Ammon's horn (tissue), 1 donor: ENCODE data around the gene PTCH1.

Experiments
- DNase-seq: peaks from one replicate; pipeline ENCODE4 v3.0.0-alpha.2; 2016; ENCODE audit warnings: low spot score

PTCH1 gene

DNA sequence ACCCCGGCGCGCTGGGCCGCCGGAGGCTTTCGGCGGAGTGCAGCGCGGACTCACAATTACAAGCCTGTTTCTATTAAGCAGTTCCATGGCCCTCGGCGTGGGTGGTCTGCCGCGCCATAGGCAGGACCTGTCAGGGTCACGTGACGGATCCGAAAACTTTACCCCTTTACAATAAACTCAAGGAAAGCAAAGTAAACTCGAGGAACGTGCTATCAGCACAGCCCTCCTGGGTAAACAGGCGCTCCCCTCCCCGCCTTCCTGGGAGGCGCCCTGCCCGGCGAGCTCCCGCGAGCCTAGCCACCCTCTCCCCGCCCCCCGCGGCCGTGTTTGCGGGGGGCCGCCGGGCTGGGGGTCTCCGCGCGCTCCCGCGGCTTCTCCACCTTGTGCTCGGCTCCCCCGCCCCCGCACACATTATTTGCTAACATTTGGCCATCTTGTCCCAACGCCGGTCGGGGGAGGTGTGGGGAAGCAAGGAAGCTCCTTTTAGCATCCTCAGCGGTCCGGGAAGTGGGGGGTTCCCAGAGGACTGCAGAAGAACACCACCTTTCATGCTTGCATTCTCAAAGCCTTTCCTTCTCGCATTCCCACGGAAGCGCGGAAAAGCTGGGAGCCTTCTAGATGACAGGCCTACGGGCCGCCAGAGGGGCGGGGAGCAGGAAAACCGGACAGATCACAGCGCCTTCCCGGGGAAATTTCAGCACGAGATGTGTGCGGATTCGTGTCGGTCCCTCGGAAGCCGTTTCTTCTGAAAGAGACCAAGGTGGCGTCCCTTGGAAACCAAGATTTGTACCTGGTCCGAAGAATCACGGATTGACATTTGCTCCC is at the start of gene PTCH1:
Gene PTCH1 (minus strand): TSS at position 238 of the 825 bp plus-strand sequence.
- peak; percentile 40 for DNase-seq

DNA sequence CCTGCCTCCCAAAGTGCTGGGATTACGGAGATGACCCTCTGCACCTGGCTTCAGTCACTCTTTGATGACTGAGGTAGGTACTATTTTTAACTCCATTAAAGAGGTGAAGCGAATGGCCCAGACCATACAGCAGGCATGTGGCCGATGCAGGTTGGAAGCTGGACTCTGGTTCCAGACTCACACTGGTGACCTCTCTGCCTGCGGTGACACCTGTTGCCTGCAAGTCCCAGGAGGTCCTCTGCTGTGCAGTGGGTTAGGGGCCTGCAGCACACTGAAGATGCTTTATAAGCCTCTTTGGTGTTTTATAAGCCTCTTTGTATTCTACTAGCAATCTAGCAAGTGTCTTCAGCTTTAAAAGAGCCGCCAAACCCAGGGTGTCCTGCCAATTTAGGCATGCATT is 49.2 kb upstream of the PTCH1 start:
- DNase-seq, result no peak

DNA sequence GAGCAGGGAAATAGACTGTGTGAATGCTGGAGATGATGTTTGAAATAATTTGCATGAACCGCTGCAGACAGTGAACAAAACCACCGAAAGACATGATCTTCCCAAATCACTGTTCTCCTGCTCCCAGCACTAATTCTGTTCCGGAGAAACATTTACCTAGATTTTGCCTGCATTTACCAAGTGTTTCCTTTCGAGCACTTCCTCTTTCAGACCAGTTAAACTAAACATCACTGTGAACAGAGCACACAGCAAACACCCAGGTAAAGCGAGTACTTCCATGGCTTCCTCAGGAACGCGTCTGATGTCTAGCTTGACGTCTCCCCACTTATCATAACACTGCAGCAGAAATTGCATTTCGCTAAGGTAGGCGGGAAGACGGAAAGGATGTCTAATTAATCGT is 45.1 kb upstream of the PTCH1 start:
- no peak for DNase-seq

DNA sequence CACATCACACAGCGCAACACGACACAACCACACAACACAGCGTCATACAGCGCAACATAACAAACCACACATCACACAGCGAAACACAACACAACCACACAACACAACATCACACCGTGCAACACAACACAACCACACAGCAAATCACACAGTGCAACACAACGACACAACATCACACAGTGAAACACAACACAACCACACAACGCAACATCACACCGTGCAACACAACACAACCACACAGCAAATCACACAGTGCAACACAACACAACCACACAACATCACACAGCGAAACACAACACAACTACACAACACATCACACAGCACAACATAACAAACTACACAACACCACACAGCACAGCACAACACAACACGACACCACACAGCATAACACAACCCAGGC is 40.4 kb upstream of the PTCH1 start:
- DNase-seq, result no peak

DNA sequence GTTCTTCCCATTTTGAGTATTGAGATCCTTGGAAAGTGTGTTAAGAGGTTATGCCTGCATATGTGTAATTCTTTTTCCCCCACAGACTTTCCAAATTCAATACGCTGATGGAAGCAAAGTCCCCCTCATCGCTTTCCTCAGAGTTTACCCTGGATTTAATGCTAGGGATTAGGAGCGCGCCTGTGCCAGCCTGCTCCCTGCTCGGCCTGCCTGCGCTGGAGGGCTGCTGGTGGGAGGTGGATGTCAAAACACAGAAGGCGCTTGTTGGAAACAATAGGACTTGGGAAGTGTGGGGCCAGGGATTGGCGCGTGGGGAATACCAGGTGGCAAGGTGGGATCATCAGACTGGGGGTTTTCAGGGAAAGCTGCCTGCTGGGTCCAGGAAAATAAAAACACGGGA is 39.8 kb upstream of the PTCH1 start:
- no peak for DNase-seq

DNA sequence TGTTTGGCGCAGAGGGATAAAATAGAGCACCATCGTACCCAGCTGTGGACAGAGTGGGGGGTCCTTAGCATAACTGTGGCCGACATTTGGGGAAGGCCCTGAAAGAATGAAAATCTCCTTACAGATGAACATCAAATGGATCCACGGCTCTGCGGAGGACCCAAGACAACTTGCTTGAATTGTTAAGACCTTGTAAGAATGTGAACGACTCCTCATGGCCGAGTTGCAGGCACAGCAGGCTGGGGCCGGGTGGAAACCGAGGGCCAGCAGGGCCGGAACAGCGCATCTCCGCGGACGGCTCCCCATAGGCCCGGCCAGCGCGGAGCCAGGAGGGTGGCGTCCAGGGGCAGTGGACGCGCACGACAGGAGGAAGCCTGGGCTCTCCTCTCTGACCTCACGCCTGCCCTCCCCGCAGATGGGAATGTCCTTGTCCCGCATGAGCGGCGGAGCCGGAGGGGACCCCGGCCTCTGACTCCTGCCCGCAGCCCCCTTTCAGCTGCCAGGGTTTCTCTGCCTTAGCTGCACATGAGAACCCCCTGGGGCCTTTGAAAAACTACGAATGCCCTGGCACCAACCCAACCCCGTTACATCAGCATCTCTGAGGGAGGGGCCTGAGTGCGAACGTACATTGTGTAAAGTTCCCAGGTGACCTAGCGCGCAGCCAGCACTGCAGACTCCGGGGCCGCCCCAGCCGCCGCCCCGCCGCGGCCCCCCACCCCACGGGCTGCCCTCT is 36.2 kb upstream of the PTCH1 start:
- DNase-seq, result no peak

DNA sequence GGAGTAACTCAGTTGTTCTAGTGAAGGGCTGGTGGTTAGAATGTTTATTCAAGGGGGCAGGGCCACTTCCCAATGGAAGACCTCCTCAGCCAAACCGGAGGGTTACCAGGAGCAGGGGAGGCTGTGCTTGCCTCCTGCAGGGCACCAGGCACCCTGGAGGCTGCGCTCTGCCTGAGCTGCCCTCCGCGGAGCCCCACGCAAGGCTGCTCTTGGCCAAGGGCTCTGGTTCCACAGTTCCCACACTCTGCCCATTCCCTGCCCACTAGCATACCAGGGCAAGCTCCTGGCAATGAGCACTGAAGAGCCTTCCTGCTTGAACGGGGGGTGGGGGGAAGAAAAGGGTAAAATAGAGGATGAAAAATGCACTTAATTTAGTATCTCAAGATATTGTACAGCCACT is 35.5 kb upstream of the PTCH1 start:
- peak; percentile 18 for DNase-seq

DNA sequence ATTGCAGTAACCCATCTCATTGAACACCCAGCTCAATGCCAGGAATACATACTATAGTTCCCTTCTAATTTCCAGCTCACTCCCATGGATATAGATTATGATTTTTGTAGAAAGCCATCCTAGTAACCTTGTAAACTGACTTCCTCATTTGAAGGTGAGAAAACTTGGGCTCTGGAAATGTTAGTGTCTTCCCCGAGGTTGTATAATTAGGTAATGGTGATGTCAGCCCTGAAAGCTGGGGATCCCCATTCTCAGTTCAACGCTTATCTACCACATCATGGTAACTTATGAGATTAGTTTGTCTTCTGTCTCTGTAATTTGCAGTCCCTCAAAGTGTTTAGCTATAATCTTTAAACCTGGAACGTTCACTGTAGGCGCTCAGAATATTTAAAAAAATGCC is 34.6 kb upstream of the PTCH1 start:
- no peak for DNase-seq

DNA sequence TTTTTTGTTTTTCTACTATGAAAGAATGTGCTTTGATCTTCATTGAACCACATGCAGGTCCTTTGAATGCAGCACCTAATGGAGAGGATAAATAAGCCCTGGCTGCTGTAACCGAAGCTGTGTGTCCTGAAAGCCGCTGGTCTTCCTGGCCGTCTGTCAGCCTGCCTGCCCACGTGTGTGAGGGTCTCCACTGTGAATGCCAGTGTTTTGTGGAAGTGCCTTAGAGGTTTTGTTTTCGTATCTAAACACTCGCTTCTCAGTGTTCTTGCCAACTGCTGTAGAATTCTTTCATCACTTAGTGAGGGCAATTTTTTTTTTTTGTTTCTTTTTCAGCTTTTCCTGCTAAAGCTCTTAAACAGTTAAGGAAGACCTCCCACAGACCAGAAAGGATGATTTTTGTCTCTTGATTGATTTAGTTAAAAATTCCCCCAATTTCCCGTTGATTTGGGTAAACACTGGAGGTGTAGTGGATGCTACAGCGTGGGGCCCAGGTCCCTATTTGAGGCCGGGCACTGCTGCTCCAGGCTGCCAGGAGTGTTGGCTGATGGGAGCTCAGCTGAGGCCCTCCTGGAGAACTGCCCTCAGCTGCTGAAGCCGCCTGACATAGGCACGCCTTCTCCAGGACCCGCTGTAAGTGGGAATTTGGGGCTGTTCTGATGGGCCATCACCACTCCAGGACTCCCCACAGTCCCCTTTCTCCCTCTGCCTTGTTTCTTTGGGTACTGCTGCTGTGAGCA is 29.2 kb upstream of the PTCH1 start:
- peak; percentile 13 for DNase-seq

DNA sequence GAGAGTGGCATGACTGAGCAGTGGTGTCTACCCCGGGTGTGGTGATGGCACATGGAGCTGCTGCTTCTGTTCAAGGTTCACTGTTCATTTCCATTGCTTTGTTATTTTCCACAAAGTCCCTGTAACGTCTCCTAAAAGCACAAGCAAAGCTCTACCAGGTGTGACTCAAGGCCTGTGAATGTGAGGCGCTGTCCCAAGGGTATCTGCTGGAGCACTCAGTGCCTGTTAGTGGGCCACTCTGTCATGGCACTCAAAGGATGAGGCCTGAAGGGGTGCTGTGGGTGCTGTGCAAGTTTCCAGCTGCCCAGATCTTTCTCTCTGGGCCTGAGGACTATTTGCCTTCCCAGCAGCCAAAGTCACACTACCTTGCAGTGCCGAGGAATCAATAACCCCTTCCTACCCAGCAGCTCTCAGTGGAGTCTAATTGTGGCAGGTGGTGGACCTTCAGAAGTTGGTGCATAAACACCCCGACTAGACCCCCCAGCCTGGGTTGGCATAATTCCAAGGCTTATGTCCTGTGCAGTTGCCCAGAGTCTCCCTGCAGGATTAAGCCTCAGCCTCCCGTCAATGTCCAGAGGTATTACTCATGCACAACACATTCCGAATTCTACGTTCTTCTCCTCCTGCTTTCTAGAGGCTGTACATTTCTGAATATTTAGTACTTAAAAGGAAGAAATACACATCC is 17.4 kb upstream of the PTCH1 start:
- DNase-seq, result no peak

DNA sequence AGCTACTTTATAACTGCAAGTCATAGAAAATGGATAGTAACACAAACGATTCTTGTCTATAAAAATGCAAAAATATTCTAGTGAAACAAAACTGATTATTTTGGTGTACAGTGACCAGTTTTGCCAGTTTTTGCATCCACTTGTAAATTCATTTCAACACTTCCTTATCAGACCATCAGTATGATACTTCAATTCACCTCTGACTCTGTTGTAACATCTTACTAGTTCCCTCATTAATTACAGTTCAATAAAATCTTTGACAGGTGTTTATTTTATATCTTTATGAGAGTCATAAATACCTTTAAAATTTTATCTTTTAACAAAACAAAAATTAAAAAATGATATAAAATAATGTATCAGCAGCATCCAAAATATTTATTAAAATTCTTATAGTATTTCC is 13.1 kb upstream of the PTCH1 start:
- no peak for DNase-seq

DNA sequence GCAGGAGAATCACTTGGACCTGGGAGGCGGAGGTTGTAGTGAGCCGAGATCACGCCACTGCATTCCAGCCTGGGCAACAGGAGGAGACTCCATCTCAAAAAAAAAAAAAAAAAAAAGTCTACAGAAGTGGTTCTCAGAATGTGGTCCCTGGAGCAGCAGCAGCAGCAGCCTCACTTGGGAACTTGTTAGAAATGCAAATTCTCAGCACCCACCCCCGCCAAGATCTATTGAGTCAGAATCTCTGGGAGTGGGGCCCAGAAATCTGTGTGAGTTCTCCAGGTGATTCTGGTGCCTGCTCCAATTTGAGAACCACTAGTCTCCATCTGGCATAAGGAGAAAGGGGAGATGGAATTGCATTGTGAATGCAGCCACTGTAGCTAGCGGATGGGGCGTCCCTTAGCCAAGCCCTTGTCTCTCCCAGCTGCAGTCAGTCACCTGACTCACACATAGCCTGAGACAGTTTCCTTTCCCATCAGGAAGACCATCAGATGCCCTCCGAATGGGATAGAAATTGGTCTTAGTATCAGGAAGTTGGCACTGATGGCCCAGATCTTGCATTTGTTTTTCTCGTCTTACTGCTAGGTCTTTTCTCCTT is 12.2 kb upstream of the PTCH1 start:
- no peak for DNase-seq

DNA sequence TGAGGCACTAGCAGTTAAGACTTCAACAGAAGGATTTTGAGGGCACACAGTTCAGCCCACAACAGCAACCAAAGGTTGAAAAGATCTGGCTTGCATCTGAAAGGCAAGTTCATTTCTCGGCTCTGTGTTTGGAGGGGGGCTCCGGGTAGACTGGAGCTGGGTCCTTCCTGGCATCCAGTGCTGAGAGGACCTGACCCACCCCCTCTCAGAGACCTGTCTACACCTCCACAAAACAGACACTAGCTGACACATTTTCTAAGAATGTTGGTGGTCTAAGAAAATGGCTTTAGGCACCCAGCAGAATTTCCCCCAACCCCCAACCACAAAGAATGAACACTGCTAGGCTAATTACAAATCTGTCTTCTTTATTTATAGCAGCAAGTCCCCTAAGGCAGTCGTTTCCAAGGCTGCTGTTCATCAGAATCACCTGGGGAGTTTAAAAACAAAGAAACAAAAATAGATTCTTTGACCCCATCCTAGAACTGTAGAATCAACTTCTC is 6.2 kb upstream of the PTCH1 start:
- DNase-seq, result no peak

DNA sequence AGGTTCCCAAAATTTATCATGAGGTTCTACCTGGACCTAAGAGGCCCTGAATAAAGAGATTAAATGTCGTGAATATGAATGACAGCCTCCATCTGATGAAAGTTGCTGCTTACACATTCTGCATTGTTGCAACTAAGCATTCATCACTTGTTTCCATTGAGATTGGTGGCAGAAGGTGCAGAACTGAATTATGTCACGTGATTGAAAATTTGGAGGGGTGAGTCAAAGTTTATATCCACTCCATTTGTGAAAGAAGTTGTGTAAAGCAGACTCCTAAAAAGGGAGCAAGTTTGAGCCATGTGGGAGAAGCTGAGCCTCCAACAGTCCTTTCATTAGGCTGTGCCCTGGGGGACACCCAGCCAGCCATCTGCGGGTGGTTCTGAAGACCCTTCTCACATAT is 4.9 kb upstream of the PTCH1 start:
- DNase-seq, result no peak

DNA sequence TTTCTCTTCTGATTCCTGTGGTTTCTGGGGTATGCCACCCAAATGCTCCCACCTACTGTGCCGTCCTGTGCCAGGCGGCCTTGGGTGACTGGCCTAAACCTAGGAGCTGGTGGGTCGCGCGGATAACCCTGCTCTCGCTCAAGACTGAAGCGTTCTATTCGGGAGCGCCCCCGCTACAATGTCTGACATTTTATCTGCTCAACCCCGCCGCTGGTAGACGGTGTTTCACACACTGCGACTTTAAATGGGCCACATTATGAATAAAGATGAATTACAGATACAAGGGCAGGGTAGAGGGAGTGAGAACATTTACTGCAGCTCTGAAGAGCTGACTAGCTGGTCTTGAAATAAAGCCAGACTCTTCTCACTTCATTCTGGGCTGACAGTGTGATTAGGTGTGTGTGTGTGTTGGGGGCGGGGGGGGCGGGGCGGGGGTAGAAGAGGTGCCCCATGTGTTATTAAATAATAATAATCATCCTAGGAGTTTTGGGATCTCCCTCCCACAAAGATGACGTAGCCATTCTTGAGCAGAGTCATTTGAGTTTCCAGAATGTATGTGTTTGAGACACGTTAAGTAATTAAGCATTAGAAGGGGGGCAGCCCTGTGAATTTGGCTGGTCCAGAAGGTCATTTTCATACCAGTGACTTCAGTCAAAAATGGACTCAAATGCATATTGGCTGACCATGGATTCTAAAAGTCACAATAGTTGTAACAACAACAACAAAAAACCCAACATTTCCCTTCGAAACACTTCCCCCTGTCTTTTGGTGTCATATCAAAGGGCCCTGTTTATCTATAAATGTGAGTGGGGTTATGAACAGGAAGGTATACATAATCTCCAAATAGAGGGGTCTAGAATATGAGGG is 1.0 kb upstream of the PTCH1 start:
- DNase-seq, result no peak

DNA sequence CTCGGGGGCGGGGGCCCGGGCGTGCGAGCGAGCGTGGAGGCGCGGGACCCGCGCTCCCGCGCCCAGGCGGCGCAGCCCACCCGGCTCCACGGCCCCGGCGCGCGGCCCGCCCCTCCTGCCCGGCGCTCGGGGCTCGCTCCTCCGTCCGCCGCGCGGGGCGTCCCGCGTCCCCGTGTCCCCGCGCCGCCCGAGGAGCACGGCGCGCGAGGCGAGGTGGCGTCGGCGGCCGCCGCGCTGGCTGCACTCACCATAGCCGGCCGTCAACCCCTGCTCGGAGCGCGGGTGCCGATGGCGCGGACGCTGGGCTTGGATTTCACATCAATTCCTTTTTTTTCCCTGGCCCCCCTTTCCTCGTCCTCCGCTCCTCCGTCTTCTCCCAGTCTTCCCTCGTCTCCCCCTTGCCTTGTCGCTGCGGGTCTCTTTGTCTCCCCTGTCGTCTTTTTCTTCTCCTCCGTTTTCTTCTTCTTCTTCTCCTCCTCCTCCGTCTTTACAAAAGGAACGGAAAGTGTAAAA is 494 bp downstream of the PTCH1 start:
- DNase-seq, result no peak

DNA sequence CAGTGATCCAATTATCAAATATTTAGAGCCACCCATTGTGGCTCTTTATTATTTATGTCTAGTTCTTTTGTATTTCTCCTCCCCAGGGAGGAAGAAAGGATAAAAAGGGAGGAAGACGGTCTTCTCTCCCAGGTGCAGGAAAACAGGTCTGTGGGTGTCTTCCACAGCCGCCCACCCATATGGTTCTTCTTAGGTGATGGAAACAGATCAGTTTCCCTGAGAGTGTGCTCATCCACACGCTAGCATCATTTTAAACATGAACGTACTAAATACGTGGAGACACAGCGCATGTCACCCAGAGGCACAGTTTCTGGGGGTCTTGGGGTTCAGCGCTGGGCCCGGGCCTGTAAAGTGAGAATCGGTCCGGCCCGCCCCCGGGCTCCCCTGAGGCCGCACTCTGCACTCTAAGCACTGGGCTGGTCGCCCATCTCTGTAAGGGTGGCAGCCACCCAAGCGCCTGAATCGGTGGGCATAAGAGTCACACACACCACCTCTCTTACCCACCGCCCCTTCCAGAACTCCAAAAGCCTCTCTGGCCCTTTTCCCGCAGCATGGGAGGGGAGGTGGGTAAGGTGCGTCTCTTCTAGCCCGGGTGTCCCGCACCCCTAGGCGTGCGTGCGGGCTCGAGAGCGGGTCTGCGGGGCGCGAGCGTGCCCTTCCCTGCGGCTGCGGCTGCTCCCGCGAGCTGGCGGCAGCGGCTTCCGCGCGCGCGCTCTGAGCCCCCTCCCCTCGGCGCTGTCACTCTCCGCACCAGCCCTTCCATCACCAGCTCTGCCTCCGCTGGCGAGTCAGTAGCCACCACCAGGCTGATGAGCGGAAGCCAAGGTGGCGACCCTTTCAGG is 1.3 kb downstream of the PTCH1 start:
- peak; percentile 35 for DNase-seq

DNA sequence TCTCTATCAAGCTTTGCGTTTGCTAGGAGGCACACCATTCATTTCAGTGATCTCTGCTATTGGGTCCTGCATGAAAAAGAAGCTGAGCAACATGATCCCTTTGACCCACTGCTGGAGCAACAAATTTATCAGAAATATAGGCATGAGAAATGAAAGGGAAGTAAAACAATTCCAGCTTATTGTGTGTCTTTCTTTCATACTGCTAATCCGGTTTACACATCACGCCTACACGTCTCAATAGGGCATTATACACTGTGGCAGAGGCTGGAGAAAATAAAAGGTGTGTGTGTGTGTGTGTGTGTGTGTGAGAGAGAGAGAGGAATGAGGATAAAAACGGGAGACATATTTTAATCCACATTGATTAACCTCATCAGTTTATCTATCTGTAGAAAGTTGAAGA is 2.4 kb downstream of the PTCH1 start:
- DNase-seq, result no peak

DNA sequence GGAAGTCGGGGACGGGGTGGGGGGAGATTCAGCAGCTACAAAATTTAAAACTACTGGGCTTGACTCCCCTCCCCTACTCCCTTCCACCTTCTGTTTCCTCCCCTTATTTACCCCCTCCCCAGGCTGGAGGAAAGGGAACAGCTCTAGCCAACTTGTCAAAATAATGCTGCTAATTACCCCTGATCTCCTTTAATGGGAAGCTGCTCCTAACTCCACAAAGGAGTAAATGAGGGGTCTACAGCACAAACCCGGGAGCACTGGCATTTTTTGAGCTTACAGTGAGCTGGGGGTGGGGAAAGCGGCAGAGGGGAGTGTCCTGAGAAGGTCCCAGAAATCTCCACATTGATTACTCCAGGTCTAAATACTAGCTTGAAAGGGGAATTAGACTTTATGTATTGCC is 3.1 kb downstream of the PTCH1 start:
- no peak for DNase-seq

DNA sequence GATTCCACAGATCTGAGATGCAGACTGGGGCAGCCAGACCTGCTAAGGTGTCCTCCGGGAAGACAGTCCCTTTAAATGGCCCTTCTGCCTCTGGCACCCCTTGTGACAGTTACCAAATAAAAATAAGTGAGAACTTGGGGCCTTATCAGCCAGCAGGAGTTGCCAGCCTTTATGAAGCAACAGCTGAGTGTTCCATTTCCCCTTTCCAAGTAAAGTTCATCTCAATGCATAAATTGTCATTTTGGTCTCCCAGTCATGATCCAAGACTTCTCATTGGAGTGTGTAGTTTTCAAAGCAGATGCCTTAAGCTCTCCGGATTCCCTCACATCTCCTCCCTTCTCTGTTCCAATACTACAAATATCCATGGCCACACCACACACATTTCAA is 4.1 kb downstream of the PTCH1 start:
- DNase-seq, result no peak
